ENCODE data around the gene GPR61.

Gene GPR61

DNA sequence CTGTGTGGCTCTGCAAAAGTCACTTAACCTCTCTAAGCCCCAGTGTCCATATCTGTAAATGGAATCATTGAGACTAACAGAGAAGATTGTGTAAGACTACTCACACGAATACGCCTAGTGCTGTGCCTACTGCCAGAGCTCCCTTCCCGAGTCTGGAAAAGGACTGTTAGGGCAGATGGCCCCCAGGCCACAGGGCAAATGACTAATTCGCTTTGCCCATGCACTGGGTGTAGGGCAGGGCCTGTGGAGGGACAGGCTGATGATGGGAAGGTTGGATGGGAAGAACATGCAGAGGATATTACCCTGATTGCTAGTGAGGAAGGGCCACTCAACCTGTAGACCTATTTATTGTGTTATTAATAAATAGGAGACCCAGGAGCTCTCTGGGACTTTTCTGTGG, 4.2 kb upstream of the GPR61 start:
- TF ChIP-seq GATA3 (IDR thresholded peaks at IDR 0.05; ENCODE audit: low read depth, low read length) (no peak), GATA2 (IDR thresholded peaks at IDR 0.05; ENCODE audit: low read depth, low read length) (no peak)

DNA sequence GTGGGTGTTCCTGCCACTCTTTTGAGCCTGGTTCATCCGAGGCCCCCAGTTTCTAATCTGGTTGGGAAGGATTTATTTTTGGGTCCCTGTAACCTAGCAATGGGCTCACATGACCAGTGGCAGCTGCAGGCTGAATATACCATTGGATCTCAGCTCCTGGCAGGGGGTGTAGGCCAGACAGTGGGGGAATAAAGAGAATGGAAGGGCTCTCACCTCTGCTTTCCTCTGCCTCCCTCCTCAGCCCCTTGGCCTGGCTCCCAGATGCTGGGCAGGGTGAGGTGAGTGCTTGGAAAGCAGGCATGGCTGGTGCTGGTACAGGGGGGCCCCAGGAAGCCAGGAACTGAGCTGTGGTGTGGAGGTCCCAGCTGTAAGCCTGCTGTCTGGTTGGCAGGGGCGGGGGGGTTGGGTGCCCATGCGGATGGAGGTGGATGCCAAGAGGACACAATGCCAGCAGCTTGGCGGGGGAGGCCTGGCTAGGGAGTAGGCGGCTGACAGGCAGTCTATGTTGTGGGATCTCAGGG, 3.6 kb upstream of the GPR61 start:
- TF ChIP-seq GATA3 (IDR thresholded peaks at IDR 0.05; ENCODE audit: low read depth, low read length): no peak
- no peak for TF ChIP-seq GATA2 (IDR thresholded peaks at IDR 0.05; ENCODE audit: low read depth, low read length)

DNA sequence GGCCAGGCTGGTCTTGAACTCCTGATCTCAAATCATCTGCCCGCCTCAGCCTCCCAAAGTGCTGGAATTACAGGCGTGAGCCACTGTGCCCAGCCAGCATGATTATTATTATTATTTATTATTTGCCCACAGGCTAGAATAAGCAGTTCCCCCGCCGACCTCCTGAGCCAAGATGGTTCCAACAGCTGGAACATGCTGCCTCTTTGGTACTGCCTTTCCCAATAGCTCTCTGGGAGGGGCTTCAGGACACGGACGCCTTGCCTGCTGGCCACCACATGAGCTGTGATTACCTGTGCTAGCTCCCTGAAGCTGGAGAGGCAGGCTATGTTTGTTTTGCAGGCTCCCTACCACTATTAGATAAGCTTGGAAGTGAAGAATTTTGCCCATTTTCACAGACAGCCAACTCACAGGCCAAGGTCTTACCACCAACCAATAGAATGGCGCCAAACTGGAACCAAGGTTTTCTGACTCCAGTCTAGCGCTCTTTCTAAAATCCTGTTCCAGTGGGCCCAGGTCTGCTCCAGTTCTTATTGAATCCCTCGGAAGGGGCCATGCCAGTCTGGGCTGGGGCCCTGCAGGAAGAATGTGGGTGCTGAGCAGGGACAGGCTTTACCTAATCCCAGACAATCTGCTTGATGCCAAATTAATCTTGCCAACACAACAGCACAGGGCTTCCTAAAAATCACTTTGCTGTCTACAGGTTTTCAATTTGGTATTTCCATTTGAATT, 2.1 kb upstream of the GPR61 start:
- TF ChIP-seq GATA3 (IDR thresholded peaks at IDR 0.05; ENCODE audit: low read depth, low read length): no peak
- no peak for TF ChIP-seq GATA2 (IDR thresholded peaks at IDR 0.05; ENCODE audit: low read depth, low read length)

DNA sequence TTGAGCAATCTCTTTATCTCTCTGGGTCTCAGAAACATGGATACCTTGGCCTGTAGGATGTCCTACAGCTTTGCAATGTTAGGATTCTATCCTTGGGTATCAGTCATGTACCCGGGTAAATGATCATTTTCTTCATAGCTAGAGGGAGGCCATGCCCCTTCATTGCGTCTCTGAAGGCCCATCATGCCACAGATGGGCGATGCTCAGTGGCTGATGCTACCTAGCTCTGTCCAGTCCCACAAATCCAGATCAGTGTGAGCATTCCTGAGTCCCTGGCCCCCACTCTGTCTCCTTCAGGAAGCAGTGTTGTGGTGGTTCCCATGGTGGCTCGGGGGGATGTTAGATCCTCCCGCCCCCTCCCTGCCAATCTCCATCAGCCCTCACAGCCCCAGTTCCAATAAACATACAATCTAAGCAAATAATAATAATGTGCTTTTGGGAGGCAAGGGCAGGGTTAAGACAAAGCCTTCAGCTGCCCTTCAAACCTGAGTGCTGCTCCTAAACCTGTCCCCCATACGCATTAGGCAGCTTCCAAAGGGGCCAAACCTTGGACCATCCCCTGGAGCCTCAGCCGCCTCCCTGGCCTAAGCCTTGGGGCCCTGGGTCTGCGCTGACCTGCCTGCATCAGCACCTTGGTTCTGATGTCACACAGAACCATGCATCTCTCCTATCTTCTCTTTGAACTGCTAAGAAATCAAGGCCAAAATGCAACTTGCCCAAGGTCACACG, 681 bp upstream of the GPR61 start:
- no peak for TF ChIP-seq GATA3 (IDR thresholded peaks at IDR 0.05; ENCODE audit: low read depth, low read length)
- TF ChIP-seq GATA2 (IDR thresholded peaks at IDR 0.05; ENCODE audit: low read depth, low read length): no peak

DNA sequence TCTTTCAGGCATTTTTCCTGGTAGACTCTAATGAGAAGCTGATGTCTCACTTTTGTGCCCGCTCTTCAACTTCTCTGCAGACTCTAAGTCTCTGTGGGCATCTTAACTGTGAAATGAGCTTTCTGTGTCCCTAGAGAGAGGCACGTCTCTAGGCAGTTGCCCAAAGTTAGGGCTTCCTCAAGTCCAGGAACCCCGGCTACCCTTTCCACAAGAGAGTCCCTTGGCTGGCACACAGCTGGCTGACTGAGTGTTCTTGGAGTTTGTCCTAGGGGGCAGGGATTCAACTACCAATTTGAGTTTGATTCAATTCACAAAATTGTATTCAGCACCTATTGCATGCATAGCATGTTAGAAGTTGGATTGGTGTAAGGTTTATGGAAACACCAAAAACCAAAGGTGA, 1.4 kb downstream of the GPR61 start:
- TF ChIP-seq GATA2 (IDR thresholded peaks at IDR 0.05; ENCODE audit: low read depth, low read length) (no peak), GATA3 (IDR thresholded peaks at IDR 0.05; ENCODE audit: low read depth, low read length) (no peak)

DNA sequence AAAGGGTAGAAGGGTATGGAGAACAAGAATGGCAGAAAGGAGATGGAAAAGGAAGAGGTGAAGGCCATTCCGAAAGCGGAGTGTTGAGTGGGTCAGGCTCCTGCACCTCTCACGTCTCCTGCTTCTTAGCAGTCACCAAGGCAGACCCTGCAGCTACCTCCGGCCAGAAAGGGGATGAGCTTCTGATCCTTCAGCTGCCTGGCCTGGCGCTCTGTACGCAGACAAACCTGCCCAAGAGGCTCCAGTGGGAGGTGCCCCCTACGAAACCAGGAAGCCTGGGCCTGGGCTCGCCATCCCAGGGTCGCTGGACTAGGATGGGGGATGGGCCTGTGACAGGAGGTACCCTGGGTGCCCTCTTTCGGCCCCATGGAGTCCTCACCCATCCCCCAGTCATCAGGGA, 3.0 kb downstream of the GPR61 start:
- TF ChIP-seq GATA2 (IDR thresholded peaks at IDR 0.05; ENCODE audit: low read depth, low read length): no peak
- TF ChIP-seq GATA3 (IDR thresholded peaks at IDR 0.05; ENCODE audit: low read depth, low read length): no peak

DNA sequence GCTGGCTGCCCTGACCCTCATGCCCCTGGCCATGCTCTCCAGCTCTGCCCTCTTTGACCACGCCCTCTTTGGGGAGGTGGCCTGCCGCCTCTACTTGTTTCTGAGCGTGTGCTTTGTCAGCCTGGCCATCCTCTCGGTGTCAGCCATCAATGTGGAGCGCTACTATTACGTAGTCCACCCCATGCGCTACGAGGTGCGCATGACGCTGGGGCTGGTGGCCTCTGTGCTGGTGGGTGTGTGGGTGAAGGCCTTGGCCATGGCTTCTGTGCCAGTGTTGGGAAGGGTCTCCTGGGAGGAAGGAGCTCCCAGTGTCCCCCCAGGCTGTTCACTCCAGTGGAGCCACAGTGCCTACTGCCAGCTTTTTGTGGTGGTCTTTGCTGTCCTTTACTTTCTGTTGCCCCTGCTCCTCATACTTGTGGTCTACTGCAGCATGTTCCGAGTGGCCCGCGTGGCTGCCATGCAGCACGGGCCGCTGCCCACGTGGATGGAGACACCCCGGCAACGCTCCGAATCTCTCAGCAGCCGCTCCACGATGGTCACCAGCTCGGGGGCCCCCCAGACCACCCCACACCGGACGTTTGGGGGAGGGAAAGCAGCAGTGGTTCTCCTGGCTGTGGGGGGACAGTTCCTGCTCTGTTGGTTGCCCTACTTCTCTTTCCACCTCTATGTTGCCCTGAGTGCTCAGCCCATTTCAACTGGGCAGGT, 3.8 kb downstream of the GPR61 start:
- TF ChIP-seq GATA2 (IDR thresholded peaks at IDR 0.05; ENCODE audit: low read depth, low read length) (no peak), GATA3 (IDR thresholded peaks at IDR 0.05; ENCODE audit: low read depth, low read length) (no peak)

DNA sequence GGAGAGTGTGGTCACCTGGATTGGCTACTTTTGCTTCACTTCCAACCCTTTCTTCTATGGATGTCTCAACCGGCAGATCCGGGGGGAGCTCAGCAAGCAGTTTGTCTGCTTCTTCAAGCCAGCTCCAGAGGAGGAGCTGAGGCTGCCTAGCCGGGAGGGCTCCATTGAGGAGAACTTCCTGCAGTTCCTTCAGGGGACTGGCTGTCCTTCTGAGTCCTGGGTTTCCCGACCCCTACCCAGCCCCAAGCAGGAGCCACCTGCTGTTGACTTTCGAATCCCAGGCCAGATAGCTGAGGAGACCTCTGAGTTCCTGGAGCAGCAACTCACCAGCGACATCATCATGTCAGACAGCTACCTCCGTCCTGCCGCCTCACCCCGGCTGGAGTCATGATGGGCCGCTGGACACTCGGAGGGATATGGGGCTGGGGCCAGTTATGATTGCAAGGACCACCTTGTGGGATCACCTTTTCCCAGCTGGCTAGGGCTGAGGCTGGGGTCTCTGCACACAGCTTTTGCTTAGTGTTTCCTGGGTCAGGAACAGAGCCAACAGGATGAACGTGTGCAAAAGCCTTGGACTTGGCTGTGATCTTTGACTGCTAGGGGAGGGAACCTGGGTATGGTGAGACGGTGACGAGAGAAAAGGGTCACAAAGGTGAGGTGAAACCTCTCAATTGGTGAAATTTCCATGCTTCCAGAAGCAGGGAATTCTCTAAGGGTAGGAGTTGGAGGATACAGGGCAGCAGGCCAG, 4.5 kb downstream of the GPR61 start:
- TF ChIP-seq GATA3 (IDR thresholded peaks at IDR 0.05; ENCODE audit: low read depth, low read length): no peak
- no peak for TF ChIP-seq GATA2 (IDR thresholded peaks at IDR 0.05; ENCODE audit: low read depth, low read length)

DNA sequence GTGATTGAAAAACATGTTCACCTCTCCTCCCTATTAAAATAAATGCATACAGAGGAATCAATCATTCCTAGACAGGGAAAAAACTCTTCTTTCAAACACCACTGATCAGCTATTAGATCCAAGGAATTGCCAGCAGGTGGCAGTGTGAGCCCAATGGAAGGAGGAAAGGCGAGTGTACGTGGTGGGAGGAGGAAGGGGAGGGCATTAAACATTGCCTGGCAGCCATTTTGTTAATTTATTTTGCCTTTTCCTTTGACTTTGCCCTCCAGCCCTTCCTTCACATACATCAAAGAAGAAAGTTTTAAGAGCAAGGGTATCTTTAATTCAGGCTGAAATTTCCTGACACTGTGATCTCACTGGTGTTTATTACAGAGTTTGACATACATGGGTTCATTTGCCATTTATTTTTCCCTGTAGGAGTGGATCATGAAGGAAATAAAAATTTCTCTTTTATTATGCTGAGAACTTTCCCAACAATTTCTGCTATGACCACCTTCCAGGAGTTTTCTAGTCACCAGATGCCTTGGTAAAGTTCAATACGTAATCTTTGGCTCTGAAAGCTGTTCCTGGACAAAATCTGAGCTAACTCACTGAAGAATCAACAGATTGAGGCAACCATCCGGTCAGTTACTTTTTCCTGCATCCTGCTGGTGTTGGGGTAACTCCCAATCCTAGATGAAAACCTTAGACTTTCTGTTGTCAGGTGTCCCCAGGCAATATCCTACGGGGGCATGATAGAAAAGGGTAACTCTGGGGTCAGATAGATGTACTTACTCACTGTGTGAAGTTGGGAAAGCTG, 6.8 kb downstream of the GPR61 start:
- no peak for TF ChIP-seq GATA2 (IDR thresholded peaks at IDR 0.05; ENCODE audit: low read depth, low read length)
- no peak for TF ChIP-seq GATA3 (IDR thresholded peaks at IDR 0.05; ENCODE audit: low read depth, low read length)

DNA sequence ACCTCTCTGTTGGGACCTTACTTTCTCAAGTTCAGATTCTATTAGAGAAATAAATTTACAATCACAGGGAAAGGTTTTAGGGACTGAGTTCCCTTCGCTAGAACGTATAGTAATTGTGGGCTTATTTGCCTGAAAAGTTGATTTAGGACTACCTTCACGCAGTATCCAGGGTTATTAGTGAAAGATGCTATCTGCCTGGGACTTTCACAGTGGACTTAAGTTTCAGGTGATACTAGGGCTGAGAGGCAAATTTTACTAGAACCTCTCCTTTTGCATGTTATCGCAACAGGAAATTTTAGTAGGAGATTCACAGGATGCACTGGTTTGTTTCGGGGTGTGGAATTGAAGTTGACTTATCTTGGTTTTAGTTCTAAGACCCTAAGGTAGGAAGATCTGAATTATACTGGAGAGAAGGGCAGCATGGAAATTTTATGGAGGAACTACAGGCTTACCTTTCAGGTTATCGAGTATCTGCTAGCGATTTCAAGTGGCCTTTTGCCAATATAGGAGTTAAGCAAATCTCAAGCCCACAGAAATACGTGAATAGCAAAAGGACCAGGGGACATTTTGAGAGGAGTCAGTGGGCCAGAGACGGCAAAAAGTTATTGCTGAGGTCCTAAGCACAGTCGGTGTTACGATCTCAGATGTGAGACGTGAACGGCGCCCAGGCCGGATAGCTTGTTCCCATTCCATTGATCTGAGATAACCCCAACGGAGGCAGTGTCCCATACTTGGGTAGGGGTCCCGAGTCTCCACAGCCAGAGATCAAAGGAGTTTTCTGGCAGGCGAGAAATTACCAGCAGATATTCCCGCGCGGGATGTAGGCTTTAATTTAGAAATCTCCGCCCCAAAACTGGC, 8.0 kb downstream of the GPR61 start:
- TF ChIP-seq GATA2 (IDR thresholded peaks at IDR 0.05; ENCODE audit: low read depth, low read length): no peak
- no peak for TF ChIP-seq GATA3 (IDR thresholded peaks at IDR 0.05; ENCODE audit: low read depth, low read length)

DNA sequence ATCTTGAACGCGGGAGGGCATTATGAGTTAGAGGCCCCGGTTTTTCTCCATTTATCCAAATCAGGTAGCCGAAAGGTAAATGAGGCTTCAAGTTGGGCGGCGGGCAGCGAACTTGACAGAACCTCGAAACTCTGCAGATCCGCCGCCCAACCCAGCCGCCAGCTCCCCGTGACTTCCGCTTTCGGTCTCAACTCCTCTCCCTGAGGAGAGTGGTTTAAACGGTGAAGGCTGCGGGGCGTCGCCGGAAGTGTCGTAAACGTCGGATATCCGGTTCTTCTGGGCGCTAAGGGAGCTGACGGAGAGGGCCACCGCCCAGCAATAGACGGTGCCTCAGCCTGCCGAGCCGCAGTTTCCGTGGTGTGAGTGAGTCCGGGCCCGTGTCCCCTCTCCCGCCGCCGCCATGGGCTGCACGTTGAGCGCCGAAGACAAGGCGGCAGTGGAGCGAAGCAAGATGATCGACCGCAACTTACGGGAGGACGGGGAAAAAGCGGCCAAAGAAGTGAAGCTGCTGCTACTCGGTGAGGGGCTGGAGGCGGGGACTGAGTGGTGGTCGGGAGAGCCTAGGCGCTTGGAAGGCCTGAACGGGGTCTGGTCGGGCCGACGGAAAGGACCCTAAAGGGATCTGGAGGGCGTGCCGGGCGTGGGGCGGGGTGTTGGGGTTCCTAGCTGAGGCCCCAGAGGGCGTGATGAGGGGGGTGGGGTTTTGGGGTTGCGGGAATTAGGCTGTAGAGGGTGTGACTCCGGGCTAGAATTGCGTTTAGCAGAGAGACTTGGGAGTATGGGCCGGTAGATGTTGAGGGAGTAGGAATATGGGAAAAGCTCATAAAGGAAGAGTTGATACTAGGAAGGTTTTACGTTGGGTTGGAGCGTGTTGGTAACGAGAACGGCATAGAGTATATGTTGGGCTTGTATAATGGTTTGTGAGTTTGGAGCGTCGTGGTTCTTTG, 8.9 kb downstream of the GPR61 start, which contains the start of gene GNAI3:
GNAI3 (plus strand) TSS at position 295 of the 947 bp plus-strand sequence; CDS start at position 401, 106 bp downstream.
- TF ChIP-seq GATA2 (IDR thresholded peaks at IDR 0.05; ENCODE audit: low read depth, low read length): no peak
- no peak for TF ChIP-seq GATA3 (IDR thresholded peaks at IDR 0.05; ENCODE audit: low read depth, low read length)
